Muscle layer of duodenum (tissue), 2 donors: ENCODE results near the gene C11orf91.
"Not testable (repeated sequence)": the region's sequence is repeated elsewhere in the genome, so short reads cannot be mapped to it uniquely, and the experiment has no call there.

ENCODE experiments used
- H3K27ac ChIP-seq: one replicate; pipeline ENCODE4 v1.7.0; 2013; ENCODE audit warnings: mild to moderate bottlenecking, low read length
- H3K27me3 ChIP-seq: one replicate; pipeline ENCODE4 v1.7.0; 2013; ENCODE audit warnings: low read depth, mild to moderate bottlenecking, control low read depth, low read length
- H3K36me3 ChIP-seq, 2 donors: one replicate each; pipeline ENCODE4 v1.7.0; 2013; ENCODE audit warnings: low read length in 2 of 2, control low read depth in 1 of 2, mild to moderate bottlenecking in 1 of 2; ENCODE audit not compliant: insufficient read depth in 2 of 2, control insufficient read depth in 1 of 2
- H3K4me1 ChIP-seq, 2 donors: one replicate each; pipeline ENCODE4 v1.7.0; 2013; ENCODE audit warnings: low read length in 2 of 2, mild to moderate bottlenecking in 2 of 2, control low read depth in 1 of 2, moderate library complexity in 1 of 2; ENCODE audit not compliant: insufficient read depth in 2 of 2, control insufficient read depth in 1 of 2
- H3K4me3 ChIP-seq, 2 donors: one replicate each; pipeline ENCODE4 v1.7.0; 2013; ENCODE audit warnings: low read length in 2 of 2, low read depth in 1 of 2, mild to moderate bottlenecking in 1 of 2
- H3K9me3 ChIP-seq, 2 donors: one replicate each; pipeline ENCODE4 v1.7.0; 2013; ENCODE audit warnings: low read length in 2 of 2, control low read depth in 1 of 2, mild to moderate bottlenecking in 1 of 2; ENCODE audit not compliant: control insufficient read depth in 1 of 2
- donor health status: healthy.

Gene C11orf91

DNA sequence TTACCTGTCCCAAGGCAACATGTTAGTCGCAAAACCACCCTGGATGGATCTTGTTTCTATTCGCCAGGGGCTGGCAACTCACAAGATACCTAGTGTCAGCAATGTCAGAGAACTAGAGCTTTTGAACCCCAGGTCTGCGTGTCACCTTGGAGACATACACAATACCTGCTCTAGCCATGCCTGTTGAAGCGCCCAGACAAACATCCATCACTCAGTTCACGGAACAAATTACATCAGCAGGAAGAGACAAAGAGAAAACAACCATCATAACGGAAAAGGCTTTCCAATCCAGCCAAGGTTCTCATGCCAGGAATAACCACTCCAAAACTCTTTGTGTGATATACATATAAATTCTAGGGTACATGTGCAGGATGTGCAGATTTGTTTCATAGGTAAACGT lies 33.4 kb upstream of the C11orf91 start:
- H3K27ac ChIP-seq, result peak overlapping the region; percentile 71
- no peaks in the 10 kb centered on the region for H3K36me3 ChIP-seq
- H3K4me1 ChIP-seq, result peaks cover 3 to 17% of the 10 kb centered on the region in 2 donors
- no peaks in the 10 kb centered on the region for H3K27me3 ChIP-seq
- no peaks in the 10 kb centered on the region for H3K9me3 ChIP-seq
- peak overlapping the region; percentile 84 to 89 for H3K4me3 ChIP-seq

- H3K27ac ChIP-seq, result peak overlapping the region; percentile 61
- H3K4me3 ChIP-seq, result no peak overlapping the region
These were observed 31.3 kb upstream of the C11orf91 start for GRCh38 chr11:33731723-33732531.

GRCh38 chr11:33730716-33731115 lies 30.1 kb upstream of the C11orf91 start:
- H3K36me3 ChIP-seq, result no peaks in the 10 kb centered on the region
- no peak overlapping the region for H3K27ac ChIP-seq
- no peaks in the 10 kb centered on the region for H3K27me3 ChIP-seq
- H3K9me3 ChIP-seq, result no peaks in the 10 kb centered on the region
- H3K4me1 ChIP-seq, result peaks cover 0 to 3% of the 10 kb centered on the region in 2 donors
- no peak overlapping the region for H3K4me3 ChIP-seq

More at GRCh38 chr11:33731723-33732531, 31.3 kb upstream of the C11orf91 start:
- no peaks in the 10 kb centered on the region for H3K27me3 ChIP-seq
- no peaks in the 10 kb centered on the region for H3K36me3 ChIP-seq
- no peaks in the 10 kb centered on the region for H3K9me3 ChIP-seq
- peaks cover 0 to 9% of the 10 kb centered on the region in 2 donors for H3K4me1 ChIP-seq

- peaks cover 13 to 17% of the 10 kb centered on the region in 2 donors for H3K4me1 ChIP-seq
These were observed 28.5 kb upstream of the C11orf91 start for GRCh38 chr11:33729072-33729664.

GRCh38 chr11:33727539-33727938 lies 26.9 kb upstream of the C11orf91 start:
- not testable (repeated sequence) for H3K36me3 ChIP-seq, H3K27me3 ChIP-seq, H3K27ac ChIP-seq, H3K9me3 ChIP-seq, H3K4me3 ChIP-seq
- H3K4me1 ChIP-seq, result peaks cover 25 to 33% of the 10 kb centered on the region in 2 donors

More at GRCh38 chr11:33729072-33729664, 28.5 kb upstream of the C11orf91 start:
- not testable (repeated sequence) for H3K27ac ChIP-seq, H3K4me3 ChIP-seq, H3K36me3 ChIP-seq, H3K9me3 ChIP-seq, H3K27me3 ChIP-seq

DNA sequence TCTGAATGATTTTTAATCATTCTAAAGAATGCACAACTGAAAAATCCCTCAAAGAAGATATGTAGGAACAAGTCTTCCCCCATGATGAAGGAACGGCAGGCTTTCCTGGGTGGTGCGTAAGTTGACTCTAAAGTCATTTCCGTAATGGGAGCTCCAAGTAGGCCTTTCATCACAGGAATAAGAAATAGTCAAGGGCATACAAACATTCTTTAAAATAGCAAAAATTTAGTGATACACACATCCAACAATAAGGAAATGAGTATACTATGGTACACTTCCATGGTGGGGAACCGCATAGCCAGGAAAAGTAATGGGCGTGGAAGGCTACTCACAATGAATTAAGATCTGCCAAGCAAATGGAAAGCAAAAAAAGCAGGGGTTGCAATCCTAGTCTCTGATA lies 24.9 kb upstream of the C11orf91 start:
- H3K27ac ChIP-seq, result peak overlapping the region; percentile 80
- H3K4me1 ChIP-seq, result peaks cover 31 to 44% of the 10 kb centered on the region in 2 donors
- H3K4me3 ChIP-seq, result no peak overlapping the region

DNA sequence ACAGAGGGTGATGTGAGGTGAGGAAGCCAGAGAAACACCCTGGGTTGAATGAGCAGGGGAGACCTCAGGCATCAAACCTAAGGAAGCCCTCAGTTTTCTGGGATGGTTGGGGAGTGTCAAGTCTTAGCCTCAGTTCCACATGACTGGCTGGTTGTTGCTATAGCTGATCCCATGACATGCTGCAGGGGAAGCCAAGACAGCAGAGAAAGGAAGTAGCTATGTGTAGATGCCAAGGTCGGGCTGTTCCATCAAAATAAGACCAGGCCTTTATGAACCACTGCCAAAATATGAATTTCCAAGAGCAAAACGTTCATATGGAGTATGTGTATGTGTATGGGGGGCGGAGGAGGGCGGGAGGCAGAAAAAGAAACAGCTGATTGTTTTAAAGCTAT lies 24.0 kb upstream of the C11orf91 start:
- peaks cover 6 to 27% of the 10 kb centered on the region in 2 donors for H3K36me3 ChIP-seq
- peak overlapping the region; percentile 80 for H3K27ac ChIP-seq
- no peak overlapping the region for H3K4me3 ChIP-seq
- no peaks in the 10 kb centered on the region for H3K9me3 ChIP-seq
- peaks cover 31 to 41% of the 10 kb centered on the region in 2 donors for H3K4me1 ChIP-seq
- H3K27me3 ChIP-seq, result no peaks in the 10 kb centered on the region

More for the DNA sequence above, 24.9 kb upstream of the C11orf91 start:
- peaks cover 0 to 20% of the 10 kb centered on the region in 2 donors for H3K36me3 ChIP-seq
- no peaks in the 10 kb centered on the region for H3K27me3 ChIP-seq
- H3K9me3 ChIP-seq, result no peaks in the 10 kb centered on the region

GRCh38 chr11:33723238-33723881 lies 22.7 kb upstream of the C11orf91 start:
- peaks cover 31 to 41% of the 10 kb centered on the region in 2 donors for H3K4me1 ChIP-seq
- peak overlapping the region; percentile 80 for H3K27ac ChIP-seq

GRCh38 chr11:33722590-33723234 lies 22.1 kb upstream of the C11orf91 start:
- Histone ChIP-seq H3K27ac (peak overlapping the region; percentile 80), H3K4me3 (no peak overlapping the region), H3K9me3 (no peaks in the 10 kb centered on the region), H3K27me3 (no peaks in the 10 kb centered on the region), H3K36me3 (peaks cover 14 to 32% of the 10 kb centered on the region in 2 donors), H3K4me1 (peaks cover 31 to 41% of the 10 kb centered on the region in 2 donors)

More at GRCh38 chr11:33723238-33723881, 22.7 kb upstream of the C11orf91 start:
- Histone ChIP-seq H3K36me3 (peaks cover 14 to 32% of the 10 kb centered on the region in 2 donors), H3K9me3 (no peaks in the 10 kb centered on the region), H3K4me3 (no peak overlapping the region), H3K27me3 (no peaks in the 10 kb centered on the region)

- Histone ChIP-seq H3K4me3 (no peak overlapping the region), H3K9me3 (no peaks in the 10 kb centered on the region), H3K27ac (peak overlapping the region; percentile 80), H3K4me1 (peaks cover 31 to 41% of the 10 kb centered on the region in 2 donors), H3K36me3 (peaks cover 20 to 38% of the 10 kb centered on the region in 2 donors), H3K27me3 (no peaks in the 10 kb centered on the region)
These were observed 21.4 kb upstream of the C11orf91 start for GRCh38 chr11:33721984-33722383.

DNA sequence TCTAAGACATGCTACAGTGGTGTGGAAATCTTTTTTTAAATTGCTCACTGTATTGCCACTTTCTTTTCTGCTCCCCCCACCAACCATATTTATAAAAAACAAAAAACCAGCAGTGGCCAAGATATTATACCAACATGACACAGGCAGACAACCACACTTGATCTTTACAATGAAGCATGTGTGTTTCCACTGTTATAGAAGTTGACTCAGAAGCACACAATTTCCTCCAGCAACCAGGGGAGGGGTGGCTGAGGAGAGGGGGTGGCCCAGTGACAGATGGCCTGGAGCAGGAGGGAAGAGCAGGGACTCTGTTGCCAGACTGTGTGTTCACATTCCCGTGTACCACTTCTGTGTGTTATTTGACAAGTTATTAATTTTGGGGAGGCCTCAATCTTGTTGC lies 20.8 kb upstream of the C11orf91 start:
- H3K9me3 ChIP-seq, result no peaks in the 10 kb centered on the region
- no peak overlapping the region for H3K4me3 ChIP-seq
- peaks cover 26 to 43% of the 10 kb centered on the region in 2 donors for H3K36me3 ChIP-seq
- peaks cover 31 to 44% of the 10 kb centered on the region in 2 donors for H3K4me1 ChIP-seq
- peak overlapping the region; percentile 80 for H3K27ac ChIP-seq
- H3K27me3 ChIP-seq, result no peaks in the 10 kb centered on the region
